Measurements from ENCODE around the gene AMOTL1.
A peak's percentile ranks its signal among the peaks of the same experiment; 100 is the strongest.

The AMOTL1 gene, protein sequence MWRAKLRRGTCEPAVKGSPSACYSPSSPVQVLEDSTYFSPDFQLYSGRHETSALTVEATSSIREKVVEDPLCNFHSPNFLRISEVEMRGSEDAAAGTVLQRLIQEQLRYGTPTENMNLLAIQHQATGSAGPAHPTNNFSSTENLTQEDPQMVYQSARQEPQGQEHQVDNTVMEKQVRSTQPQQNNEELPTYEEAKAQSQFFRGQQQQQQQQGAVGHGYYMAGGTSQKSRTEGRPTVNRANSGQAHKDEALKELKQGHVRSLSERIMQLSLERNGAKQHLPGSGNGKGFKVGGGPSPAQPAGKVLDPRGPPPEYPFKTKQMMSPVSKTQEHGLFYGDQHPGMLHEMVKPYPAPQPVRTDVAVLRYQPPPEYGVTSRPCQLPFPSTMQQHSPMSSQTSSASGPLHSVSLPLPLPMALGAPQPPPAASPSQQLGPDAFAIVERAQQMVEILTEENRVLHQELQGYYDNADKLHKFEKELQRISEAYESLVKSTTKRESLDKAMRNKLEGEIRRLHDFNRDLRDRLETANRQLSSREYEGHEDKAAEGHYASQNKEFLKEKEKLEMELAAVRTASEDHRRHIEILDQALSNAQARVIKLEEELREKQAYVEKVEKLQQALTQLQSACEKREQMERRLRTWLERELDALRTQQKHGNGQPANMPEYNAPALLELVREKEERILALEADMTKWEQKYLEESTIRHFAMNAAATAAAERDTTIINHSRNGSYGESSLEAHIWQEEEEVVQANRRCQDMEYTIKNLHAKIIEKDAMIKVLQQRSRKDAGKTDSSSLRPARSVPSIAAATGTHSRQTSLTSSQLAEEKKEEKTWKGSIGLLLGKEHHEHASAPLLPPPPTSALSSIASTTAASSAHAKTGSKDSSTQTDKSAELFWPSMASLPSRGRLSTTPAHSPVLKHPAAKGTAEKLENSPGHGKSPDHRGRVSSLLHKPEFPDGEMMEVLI

DNA sequence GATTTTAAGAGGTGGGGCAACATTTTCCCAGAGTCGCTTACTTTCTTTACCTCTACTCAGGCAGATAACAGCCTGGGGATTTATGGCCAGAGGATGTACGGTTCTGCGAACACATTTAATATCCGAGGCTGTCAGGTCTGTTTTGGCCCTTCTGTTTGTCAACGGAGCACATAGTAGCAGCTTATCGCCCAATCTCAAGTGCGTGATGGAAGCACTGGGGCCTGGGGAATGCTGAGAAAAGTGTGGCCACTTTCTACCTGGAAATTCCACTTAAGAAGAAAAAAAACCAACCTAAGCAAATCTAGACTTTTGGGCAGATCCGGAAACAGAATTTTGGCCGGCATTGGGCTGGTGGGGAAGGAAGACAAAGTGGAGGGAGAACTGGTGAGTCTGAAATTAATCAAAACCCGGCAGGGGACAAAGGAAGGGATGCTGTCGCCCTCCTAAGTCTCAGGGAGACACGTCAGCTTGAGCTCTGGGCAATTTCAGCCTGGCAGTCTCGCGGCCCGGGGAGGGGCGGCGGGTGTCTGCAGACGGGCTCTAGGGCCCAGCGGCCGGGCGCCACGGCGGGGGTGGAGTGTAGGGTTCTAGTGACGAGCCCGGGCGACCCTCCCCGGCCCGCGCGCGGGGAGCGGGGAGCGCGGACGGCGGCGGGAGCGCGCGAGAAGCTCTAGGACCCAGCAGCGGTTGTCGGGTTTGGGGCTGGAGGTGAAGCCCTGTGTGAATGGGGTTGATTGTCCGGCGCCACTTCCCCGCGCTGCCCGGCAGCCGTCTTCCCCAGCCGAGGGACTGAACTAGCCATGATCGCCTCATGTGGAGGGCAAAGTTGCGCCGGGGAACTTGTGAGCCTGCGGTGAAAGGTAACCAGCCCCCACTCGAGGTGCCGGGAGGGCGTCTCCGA is at the start of gene AMOTL1:
TSS of gene AMOTL1 (plus strand) at position 656 of the 901 bp plus-strand sequence. CDS start at position 812, 156 bp downstream.
- DNase-seq, result peak; percentile 96

- no peak for DNase-seq
These were observed 48.3 kb upstream of the AMOTL1 start for GRCh38 chr11:94719876-94720275.

DNA sequence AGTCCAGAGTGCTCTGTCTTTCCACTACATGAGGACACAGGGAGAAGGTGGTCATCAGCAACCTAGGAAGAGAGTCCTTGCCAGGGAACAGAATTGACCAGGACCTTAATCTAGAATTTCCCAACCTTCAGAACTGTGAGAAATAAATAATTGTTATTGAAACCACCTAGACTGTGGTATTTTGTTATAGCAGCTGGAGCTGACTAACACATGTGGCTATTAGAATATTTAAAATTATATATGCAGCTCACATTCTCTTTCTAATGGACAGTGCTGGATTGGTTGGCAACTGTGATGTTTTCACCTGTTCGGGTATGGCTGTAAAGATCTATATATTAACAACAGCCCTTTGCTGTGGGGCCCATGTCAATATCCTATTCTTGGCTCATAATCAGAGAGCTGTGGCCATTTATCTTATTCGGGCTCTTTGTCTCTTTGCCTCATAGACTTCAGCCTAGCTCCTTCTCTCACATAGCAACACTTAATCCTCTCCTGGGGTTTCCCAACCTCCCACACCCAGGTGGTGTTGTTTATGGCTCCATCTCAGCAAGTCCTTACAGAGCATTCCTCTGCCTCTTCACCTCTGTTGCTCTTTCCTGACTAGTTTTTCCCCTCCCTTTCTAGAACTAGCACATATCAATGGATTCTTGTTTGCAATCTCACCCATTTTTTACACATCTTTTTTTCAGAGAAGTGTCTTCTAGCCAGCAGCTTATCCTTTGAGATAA is 46.4 kb upstream of the AMOTL1 start:
- no peak for DNase-seq

- no peak for DNase-seq
These were observed 45.4 kb upstream of the AMOTL1 start for GRCh38 chr11:94722735-94723134.

- no peak for DNase-seq
These were observed 43.1 kb upstream of the AMOTL1 start for GRCh38 chr11:94725097-94725496.

GRCh38 chr11:94727819-94728218 is 40.3 kb upstream of the AMOTL1 start:
- no peak for DNase-seq

DNA sequence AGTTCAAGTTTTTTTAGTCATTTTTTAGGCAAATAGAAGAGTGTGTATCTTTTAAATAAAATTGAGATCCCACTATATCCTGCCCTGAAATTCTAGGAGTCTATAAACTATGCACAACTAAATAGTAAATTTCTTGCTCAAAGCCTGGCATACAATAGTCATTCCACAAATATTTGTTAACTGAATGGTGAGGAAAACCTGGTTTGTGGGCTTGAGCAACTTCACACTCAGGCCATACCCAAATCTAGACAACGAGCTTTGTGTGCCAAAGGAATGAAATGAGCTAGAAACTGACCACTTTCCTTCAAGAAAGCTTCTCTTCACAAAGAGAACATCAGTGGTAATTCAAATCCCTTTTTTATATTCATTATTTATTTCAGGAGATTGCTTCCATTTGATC is 39.6 kb upstream of the AMOTL1 start:
- no peak for DNase-seq

DNA sequence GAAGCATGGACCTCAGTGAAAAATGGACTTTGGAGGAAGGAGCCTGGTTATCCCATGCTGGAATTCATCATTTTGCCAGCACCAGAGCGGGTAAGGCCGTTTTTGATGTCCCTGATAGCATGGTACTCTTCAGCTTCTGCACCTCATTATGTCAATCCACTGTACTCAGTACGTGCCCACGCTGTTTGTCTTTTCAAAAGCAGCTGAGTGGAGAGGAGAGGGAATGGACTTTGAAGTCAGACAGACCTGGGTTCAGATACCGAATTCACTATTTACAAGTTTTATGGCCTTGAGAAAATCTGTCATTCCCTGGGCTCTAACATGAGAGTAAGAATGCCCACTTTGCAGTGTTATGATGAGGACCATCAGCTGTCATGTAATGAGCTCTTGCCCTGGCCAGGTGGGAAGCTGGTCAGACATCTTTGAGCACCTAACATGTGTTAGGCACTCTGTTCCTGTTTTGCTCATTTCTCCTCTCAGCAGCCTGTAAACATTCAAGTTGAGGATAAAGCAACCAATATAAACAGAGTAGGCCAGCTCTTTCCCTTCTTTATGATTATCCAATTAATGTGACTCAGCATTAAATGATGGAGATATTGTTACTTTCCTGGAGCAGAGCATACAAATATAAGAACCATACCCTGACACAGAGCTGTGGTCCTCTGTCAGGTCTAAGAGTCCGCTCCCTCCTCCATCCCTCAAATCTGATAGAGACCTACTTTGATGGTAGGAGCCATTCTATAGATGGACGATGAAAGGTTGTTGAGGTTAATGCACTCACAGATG is 39.0 kb upstream of the AMOTL1 start:
- DNase-seq, result no peak

DNA sequence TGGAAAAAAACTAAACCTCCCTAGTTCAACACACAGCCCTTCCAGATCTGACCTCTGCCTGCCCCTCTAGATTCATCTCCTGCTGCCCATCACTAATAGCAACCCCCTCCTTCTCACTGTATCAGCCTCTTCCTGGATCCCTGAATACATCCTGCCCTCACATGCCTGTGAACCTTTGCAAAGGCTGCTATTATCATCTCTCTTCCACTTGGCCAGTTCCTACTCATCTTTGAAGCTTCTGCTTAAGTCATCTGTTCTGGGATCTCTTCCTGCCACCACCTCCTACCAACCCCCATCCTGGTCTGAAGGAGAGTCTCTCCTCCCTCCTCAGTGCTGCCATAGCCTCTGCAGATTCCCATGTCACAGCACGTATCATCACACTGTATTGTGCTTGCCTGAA is 38.0 kb upstream of the AMOTL1 start:
- DNase-seq, result no peak

DNA sequence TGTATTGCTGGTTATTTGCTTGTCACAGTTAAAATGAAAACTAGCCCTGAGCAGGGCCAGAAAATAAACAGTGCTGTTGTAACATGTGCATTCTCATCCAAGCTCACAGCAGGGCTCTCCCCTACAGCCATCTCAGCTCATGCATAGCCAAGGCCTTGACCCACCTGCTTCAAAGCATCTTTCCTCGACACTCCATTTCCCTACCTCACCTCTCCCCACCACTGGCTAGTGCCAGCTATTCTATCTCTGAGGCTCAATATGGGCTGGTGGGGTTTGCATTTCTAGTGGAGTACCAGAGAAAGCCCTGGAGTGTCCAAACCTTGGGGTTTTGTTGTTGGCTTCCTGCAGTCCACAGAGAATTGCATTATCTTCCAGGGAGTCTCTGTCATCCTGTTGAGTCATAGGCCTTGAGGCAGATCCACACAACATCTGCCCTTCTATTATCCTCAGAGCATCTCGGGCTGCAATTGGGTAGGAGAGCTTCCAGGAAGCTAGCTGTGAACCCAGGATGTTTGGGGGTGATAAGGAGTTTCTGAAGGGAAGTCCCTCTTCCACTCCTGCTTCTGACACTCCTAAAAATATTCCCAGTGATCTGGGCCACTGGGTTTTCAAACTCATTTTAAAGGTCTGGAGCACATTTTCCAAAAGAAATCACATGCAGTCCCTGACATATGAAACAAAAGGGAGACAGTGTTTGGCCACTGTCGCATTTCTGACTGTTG is 36.1 kb upstream of the AMOTL1 start:
- peak; percentile 13 for DNase-seq

DNA sequence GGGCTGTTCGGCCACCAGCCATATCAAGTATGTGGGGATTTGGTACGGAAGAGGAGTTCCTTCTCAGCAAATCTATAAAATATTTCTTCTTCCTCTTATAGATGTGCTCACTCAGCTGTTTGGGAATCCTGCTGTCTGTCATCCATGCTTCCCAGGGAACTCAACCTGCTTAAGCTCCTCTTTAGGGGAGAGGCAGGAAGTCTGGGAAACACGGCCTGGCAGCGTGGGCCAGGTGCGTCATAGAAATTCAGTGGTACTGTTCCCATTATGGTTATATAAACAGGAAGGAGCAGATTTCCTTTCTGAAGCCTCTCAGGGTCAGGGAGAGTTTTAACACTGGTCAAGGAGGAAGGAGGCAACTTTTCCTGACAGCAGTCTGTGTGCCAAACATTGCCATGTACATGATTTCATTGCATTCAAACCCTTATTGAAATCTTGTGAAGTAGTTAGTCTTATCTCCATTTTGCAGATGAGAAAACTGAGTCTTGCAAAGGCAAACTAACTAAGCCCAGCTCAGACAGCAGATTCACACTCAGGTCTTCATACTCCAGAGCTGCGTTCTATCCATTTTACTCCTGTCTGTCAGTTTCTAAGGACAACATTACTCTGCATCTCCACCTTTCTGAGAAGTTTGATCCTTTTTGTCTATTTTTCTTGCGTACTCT is 35.4 kb upstream of the AMOTL1 start:
- no peak for DNase-seq

GRCh38 chr11:94734563-94735275 is 33.4 kb upstream of the AMOTL1 start:
- DNase-seq, result no peak

- DNase-seq, result no peak
These were observed 32.2 kb upstream of the AMOTL1 start for GRCh38 chr11:94735907-94736306.

DNA sequence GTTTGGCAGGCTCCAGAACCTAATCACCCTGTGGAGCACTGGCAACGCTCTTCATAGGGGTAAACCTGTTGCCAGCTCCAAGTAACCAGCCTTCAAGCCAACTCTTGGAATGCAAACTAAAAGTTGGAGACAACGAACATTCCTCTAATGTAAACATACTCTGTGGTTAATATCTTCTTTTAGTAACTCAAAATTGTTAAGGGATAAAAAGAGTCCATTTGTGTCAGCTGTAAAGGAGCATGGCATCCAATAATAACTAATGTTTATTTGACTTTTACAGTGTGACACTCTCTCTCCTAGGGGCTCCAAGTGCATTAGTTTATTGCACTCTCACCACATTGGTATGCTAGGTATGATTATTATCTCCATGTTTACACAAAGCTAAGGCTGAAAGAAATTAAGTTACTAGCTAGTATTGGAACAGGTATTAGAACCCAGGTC is 31.0 kb upstream of the AMOTL1 start:
- DNase-seq, result no peak

DNA sequence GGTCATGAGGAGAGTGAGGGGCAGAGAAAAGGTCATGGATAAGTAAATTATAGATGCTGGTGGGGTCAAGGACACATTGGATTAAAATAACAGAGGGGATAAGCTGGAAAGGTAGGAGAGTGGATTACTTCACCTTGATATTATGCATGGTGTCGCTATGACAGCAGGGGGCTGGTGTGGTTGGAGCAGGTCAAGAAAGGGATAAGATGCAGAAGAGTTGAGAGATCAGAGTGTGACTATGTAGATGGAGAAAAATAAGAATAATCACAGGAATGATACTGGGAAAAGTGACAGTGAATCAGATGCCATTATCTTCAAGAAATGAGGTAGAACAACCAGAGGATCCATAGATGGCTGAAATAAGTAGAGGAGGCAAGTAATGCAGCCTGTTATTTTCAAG is 29.4 kb upstream of the AMOTL1 start:
- no peak for DNase-seq

DNA sequence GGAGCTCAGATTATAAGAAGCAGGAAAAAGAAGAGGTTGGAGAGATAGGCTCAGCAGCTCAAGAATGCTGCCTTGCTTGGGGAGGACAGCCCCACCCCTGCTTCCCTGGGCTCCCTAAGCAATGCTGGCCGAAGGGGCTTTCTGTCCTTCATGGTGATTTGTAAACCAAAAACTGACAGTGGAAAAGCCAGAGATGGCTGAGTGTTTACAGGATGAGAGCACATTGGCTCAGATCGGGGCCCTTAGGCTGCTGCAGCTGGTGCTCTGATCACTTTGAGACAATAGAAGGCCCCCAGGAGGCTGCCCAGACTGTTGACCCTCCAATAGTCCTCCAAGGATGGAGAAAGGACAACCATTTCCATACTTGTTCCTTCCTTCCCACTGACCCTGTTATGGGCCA is 28.8 kb upstream of the AMOTL1 start:
- no peak for DNase-seq

DNA sequence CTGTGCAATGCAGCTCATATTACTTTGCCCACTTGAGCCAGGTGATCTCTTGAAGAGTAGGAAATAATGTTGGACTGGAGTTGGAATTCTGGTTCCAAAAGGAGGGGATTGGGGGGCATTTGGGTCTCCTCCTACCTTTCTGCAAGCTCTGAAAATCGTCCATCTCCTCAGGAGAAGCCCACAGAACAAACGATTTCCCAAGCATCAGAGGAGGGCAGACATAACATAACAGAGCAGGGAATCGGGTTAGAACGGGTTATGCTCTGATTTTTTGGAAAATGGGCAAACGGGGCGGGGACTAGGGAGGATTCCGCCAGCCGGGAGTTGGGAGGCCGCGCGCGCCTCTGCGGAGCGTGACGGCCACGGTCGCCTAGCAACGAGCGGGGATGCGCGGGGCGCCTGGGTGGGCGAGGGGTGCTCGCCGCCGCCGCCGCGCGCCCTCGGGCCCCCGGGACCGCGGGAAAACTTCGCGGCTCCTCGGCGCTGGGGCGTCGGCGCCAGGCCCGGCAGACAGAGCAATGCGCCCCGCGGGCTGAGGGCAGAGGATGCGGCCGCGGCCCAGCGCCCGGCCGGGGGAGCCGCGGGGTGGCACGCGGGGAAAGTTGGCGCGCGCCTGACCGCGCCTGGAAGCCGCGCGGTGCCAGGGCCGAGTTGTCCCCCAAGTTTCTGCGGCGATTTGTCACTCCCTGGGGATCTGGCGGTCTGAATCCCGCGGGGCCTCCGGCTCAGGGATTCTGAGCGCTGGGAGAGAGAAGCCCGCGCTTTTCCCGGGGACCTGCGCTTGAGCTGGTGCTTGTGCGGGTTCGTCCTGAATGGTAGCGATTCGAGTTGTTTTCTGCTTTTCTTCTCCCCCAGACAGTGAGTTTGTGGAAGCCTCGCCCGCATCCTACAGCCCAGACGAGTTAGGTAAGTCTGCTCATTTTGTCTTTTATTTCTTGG is 27.8 kb upstream of the AMOTL1 start:
- DNase-seq, result no peak

Measured in OCI-M1 (cell line).